Superior temporal gyrus (tissue), 1 donor: ENCODE results near the gene PTGDS.

ENCODE experiments used
- DNase-seq: peaks from one replicate; pipeline ENCODE4 v3.0.0-alpha.2; 2016; ENCODE audit errors: extremely low spot score

Gene PTGDS

DNA sequence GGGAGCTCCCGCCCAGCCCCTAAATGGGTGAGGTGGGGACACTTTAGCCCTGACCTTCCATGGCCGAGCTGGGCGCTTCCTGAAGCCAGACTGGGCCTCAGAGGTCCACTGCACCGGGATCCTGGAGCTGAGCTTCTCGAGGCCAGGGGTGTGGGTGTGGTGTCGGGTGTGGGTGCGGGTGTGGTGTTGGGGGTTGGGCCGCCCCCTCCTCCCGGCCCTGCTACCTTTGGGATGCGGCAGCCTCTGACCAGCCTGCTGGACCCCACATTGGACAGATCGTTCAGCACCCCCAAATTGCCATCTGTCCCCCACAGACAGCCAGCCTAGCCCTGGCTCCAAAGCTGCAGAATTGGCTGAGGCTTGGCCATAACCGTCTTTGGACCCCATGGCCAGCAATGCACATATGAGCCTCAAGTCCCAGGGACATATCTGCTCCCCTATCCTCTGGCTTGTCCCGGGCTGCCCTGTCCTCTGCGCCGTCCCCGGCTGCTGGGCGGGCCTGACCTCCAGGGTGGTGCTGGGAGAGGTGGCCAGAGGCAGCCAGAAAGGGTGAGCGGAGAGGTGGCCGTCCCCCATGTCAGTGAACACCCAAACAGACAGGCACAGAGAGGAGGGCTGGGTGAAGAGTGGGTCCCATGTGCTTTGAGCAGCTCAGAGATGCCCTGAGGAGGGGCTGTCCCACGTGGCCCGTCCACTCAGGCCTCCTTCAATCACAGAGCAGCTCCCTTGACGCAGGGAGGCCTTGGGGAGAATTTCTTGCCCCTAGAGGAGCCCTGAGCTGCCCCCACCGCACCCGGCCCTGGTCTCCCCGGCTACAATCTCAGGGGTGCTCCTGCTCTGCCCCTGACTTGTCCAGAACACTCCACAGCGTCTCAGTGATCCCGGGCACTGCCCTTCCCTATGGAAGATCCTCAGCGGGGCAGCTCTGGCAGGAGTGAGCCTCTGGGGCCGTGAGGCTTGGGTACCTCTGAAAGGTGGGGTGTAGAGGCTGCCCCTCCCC is 3.4 kb upstream of the PTGDS start:
- DNase-seq = no peak

GRCh38 chr9:136974817-136975535 is 2.3 kb upstream of the PTGDS start:
- DNase-seq = no peak

DNA sequence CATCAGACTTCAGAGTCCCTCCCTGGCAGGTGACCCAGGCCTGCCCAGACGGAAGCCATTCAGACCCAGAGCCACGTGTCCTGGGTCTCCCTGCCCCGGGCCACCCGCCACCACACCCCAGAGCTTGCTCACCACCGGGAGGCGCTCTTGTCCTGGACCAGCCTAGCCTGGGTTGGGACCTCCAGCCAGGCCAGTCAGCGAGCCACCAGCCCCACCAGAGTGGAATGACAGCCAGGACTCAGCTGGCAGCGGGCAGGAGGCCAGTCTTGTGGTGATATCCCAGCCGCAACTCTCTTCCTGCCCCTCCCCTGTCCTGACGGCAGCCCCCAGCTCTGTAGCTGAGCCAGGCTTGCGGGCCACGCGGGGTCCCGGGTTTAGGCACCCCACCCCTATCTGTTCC is 1.7 kb upstream of the PTGDS start:
- peak; percentile 82 for DNase-seq

- no peak for DNase-seq
Measured at GRCh38 chr9:136977649-136978072, 357 bp downstream of the PTGDS start.

DNA sequence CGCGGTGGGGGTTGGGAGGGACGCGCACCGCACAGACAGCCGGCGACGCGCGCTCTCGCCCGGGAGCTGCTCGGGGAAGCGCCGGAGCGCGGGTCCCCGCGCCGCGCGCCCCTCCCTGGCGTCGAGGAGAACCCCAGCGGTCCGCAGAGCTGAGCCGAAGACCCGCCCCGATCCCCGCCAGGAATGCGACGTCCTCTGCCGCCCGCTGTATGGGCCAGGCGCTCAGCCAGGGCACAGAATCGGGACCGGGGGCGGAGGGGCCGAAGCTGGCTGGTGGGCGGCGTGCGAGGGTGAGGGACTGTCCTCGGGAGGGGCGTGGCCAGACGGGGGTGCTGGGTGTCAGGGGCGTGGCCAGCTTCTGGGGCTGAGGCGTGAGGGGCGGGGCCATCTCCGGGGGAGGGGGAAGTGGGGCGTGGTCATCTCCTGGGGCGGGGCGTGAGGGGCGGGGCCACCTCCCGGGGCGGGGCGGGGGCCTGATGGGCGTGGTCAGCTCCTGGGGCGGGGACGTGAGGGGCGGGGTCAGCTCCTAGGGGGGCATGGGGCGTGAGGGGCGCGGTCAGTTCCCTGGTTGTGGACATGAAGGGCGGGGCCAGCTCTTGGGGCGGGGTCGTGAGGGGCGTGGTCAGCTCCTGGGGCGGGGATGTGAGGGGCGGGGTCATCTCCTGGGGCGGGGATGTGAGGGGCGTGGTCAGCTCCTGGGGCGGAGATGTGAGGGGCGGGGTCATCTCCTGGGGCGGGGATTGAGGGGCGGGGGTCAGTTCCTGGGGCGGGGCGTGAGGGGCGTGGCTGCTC is 965 bp downstream of the PTGDS start:
- peak; percentile 82 for DNase-seq

DNA sequence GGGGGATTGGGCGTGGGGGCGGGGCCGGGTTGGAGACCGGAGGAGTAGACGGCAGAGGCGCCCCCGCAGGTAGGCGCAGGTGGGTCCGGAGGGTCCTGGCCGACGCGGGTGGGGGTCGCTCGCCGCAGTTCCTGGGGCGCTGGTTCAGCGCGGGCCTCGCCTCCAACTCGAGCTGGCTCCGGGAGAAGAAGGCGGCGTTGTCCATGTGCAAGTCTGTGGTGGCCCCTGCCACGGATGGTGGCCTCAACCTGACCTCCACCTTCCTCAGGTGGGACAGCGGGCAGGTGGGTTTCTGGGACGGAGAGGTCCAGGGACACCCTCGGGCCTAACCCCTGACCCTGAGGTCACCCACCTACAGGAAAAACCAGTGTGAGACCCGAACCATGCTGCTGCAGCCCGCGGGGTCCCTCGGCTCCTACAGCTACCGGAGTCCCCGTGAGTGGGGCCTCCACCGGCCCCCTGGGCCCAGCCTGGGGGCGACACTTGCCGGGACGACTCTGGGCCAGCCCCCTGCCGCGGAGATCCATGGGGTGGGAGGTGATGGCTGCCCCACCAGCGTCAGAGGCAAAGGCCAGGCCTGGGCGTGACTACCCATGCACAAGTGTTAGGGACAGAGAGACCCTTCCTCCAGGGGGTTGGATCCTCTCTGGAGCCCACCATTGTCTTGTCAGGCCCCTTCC is 1.7 kb downstream of the PTGDS start:
- DNase-seq = no peak

DNA sequence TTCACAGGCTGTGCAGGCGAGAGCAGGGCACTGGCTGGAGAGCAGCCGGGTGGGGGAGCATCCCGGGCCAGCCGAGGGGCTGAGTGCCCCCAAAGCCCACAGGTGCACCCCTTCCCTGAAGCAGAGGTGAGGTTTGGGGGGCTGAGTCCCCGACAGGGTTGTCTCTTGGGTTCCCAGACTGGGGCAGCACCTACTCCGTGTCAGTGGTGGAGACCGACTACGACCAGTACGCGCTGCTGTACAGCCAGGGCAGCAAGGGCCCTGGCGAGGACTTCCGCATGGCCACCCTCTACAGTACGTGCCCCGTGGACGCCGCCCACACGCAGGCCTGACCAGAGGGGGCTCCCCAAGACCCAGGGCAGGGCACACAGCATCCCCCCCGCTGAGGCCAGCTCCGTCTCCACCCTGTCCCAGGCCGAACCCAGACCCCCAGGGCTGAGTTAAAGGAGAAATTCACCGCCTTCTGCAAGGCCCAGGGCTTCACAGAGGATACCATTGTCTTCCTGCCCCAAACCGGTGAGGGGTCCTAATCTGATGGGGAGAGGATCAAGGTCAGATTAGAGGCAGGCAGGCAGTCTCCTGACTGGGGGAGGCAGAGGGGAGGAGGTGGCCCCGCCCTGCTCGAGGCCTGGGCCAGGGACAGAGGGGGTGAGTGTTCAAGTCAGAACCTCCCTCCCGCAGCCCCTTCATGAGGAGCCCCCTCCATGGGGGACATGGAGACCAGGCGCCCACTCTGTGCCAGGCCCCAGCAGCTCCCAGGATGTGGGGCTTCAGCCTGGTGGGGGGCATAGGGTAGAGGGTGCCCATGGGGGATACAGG is 2.7 kb downstream of the PTGDS start:
- DNase-seq = no peak

GRCh38 chr9:136980669-136981478 is 3.6 kb downstream of the PTGDS start:
- DNase-seq = no peak

- DNase-seq = peak; percentile 58
Measured at GRCh38 chr9:136981588-136982231, 4.4 kb downstream of the PTGDS start.

GRCh38 chr9:136982232-136983051 is 5.1 kb downstream of the PTGDS start, which contains the start of gene LCNL1:
Gene LCNL1 (plus strand): TSS chr9:136982993. CDS start chr9:136983587, 594 bp downstream.
- DNase-seq = peak; percentile 48

GRCh38 chr9:136983167-136983566 is 5.9 kb downstream of the PTGDS start:
- DNase-seq = no peak

GRCh38 chr9:136983656-136984314 is 6.5 kb downstream of the PTGDS start:
- no peak for DNase-seq

DNA sequence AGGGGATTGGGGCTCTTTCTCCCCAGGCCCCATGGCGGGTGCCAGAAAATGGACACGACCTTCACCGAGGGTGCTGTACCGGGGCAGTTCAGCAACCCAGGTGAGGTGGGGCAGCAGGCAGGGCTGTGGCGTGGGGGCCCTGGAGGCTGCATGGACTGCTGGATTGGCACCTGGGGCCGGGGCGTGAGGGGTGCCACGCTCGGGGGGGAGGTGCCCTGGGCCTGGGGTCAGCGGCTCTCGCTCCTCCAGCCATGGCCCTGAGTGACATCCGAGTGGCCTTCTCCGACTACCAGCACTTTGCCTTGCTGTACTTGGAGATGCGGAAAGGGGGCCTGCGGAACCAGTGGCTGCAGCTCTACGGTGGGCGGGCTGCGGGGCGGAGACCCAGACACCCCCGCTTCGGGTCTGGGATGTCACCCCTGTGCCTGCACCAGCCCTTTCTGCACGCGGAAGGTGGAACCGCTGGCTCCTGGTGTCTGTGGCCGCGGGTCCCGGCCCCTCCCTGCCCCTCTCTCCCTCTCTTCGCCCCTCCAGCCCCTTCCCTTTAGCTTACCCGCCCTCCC is 7.2 kb downstream of the PTGDS start:
- no peak for DNase-seq

DNA sequence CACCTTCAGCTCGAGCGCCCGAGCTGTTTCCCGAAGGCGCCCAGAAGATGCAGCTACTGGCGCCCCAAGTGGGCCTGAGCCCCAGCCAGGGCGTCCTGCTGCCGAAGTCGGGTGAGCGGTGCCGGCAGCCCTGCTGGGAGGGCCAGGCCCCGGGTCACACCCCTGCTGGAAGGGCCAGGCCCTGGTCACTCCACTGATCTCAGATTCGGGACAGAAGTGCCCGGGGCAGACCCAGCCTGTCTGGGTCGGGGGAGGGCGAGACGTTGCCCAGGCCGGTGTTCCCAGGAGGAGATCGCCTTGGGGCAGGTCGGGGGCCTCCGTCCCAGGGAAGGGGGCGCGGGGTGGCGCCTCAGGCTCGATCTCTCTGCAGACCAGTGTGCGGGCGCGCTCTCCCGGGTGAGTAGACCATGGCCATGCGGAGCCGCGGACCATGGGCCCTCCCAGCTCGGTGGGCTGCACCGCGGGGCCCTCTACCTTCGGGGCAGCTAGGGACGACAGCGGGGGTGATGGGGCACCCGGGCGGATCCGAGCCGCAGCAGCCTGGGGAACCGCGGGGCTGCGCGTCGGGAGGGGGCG is 7.8 kb downstream of the PTGDS start:
- no peak for DNase-seq

GRCh38 chr9:136985853-136986252 is 8.5 kb downstream of the PTGDS start:
- DNase-seq = no peak

DNA sequence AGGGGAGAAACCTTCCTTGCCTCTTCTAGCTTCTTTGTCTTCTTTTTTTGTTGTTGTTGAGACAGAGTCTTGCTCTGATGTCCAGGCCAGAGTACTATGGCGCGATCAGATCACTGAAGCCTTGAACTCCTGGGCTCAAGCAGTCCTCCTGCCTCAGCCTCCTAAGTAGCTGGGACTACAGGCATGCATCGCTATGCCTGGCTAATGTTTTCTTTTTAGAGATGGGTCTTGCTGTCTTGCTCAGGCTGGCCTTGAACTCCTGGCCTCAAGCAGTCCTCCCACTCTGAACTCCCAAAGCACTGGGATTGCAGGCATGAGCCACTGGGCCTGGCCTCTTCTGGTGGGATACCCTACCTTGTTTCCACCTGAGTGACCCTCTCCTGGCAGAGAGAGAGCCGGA is 11.6 kb downstream of the PTGDS start:
- no peak for DNase-seq
